Measurements from ENCODE around the gene ATP6V0A1. TPM values are rescaled to one million over a fixed set of nuclear protein-coding genes. Genes with fewer than 3 reads are reported as not detected.
A peak's percentile ranks its signal among the peaks of the same experiment; 100 is the strongest.

Gene ATP6V0A1
- polyA plus RNA-seq, 1 donor from 2014 or later: 92.1 TPM

DNA sequence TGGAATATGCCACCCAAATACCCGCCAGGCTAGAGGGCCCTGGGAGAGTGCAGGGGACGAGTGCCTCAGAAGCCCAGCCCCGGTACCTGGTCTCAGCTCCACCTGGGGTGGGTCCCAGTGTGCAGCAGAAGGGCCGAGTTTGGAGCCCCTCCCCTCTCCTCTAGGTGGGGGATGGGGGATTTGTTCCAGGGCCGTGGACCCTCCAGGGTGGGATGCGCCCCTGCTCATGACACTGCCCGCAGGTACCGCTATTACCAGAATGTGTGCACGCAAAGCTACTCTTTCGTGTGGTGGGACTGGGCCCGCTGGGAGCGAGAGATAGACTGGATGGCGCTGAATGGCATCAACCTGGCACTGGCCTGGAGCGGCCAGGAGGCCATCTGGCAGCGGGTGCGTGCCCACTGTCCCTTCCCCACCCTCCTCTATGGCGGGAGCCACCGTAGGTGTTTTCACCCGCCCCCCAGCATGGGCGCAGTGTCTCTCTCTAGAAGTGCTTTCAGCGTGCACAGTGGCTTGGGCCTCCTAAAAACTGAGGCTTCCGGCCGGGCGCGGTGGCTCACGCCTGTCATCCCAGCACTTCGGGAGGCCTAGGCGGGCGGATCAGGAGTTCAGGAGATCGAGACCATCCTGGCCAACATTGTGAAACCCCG, 78.6 kb downstream of the ATP6V0A1 start:
- Histone ChIP-seq H3K36me3 (ENCODE audit: insufficient read depth, low read length) (no peaks in the 10 kb centered on the region), H3K27me3 (ENCODE audit: insufficient read depth, low read depth, low read length) (no peaks in the 10 kb centered on the region), H3K9me2 (ENCODE audit: insufficient read depth, low read length) (no peaks in the 10 kb centered on the region), H4K20me1 (ENCODE audit: insufficient read depth) (no peaks in the 10 kb centered on the region), H3K27ac (ENCODE audit: low read length) (no peak overlapping the region), H3K4me2 (ENCODE audit: low read length) (peak overlapping the region; percentile 59), H3K9me3 (ENCODE audit: low read length) (no peaks in the 10 kb centered on the region), H2AFZ (ENCODE audit: low read depth, low read length) (peak overlapping the region; percentile 40), H3K9ac (ENCODE audit: low read length) (peak overlapping the region; percentile 68), H3F3A (ENCODE audit: insufficient read depth, low read length, poor library complexity, severe bottlenecking) (no peaks in the 10 kb centered on the region), H3K4me3 (ENCODE audit: low read length) (peak overlapping the region; percentile 81), H3K79me2 (replicated peaks; ENCODE audit: insufficient read depth, low read length) (no peaks in the 10 kb centered on the region)
- TF ChIP-seq POLR2AphosphoS5 (IDR thresholded peaks at IDR 0.05) (no peak), TAF1 (IDR thresholded peaks at IDR 0.05; ENCODE audit: low read depth) (no peak), SMC3 (conservative IDR thresholded peaks at IDR 0.05; ENCODE audit: poor library complexity) (no peak), REST (IDR thresholded peaks at IDR 0.05; ENCODE audit: borderline replicate concordance) (no peak), EZH2 (IDR thresholded peaks at IDR 0.05; ENCODE audit: borderline replicate concordance, insufficient read depth, low read length, poor library complexity, severe bottlenecking) (no peak), MXI1 (conservative IDR thresholded peaks at IDR 0.05; ENCODE audit: poor library complexity, severe bottlenecking) (no peak), EP300 (conservative IDR thresholded peaks at IDR 0.05; ENCODE audit: poor library complexity, severe bottlenecking) (no peak), RAD21 (conservative IDR thresholded peaks at IDR 0.05) (no peak)
- TF ChIP-seq, protein P1, sequence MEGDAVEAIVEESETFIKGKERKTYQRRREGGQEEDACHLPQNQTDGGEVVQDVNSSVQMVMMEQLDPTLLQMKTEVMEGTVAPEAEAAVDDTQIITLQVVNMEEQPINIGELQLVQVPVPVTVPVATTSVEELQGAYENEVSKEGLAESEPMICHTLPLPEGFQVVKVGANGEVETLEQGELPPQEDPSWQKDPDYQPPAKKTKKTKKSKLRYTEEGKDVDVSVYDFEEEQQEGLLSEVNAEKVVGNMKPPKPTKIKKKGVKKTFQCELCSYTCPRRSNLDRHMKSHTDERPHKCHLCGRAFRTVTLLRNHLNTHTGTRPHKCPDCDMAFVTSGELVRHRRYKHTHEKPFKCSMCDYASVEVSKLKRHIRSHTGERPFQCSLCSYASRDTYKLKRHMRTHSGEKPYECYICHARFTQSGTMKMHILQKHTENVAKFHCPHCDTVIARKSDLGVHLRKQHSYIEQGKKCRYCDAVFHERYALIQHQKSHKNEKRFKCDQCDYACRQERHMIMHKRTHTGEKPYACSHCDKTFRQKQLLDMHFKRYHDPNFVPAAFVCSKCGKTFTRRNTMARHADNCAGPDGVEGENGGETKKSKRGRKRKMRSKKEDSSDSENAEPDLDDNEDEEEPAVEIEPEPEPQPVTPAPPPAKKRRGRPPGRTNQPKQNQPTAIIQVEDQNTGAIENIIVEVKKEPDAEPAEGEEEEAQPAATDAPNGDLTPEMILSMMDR (IDR thresholded peaks at IDR 0.05; ENCODE audit: poor library complexity, severe bottlenecking): no peak

- Histone ChIP-seq H3K9ac (ENCODE audit: low read length) (no peak overlapping the region), H3K9me2 (ENCODE audit: insufficient read depth, low read length) (no peaks in the 10 kb centered on the region), H3K36me3 (ENCODE audit: insufficient read depth, low read length) (no peaks in the 10 kb centered on the region), H3K27me3 (ENCODE audit: insufficient read depth, low read depth, low read length) (no peaks in the 10 kb centered on the region), H3K9me3 (ENCODE audit: low read length) (no peaks in the 10 kb centered on the region), H3K4me2 (ENCODE audit: low read length) (no peak overlapping the region), H3K4me3 (ENCODE audit: low read length) (no peak overlapping the region), H3F3A (ENCODE audit: insufficient read depth, low read length, poor library complexity, severe bottlenecking) (no peaks in the 10 kb centered on the region), H4K20me1 (ENCODE audit: insufficient read depth) (no peaks in the 10 kb centered on the region), H2AFZ (ENCODE audit: low read depth, low read length) (no peak overlapping the region), H3K27ac (ENCODE audit: low read length) (no peak overlapping the region), H3K79me2 (replicated peaks; ENCODE audit: insufficient read depth, low read length) (no peaks in the 10 kb centered on the region)
- TF ChIP-seq SMC3 (conservative IDR thresholded peaks at IDR 0.05; ENCODE audit: poor library complexity) (no peak), MXI1 (conservative IDR thresholded peaks at IDR 0.05; ENCODE audit: poor library complexity, severe bottlenecking) (no peak), EZH2 (IDR thresholded peaks at IDR 0.05; ENCODE audit: borderline replicate concordance, insufficient read depth, low read length, poor library complexity, severe bottlenecking) (no peak), TAF1 (IDR thresholded peaks at IDR 0.05; ENCODE audit: low read depth) (no peak), POLR2AphosphoS5 (IDR thresholded peaks at IDR 0.05) (no peak), REST (IDR thresholded peaks at IDR 0.05; ENCODE audit: borderline replicate concordance) (no peak), RAD21 (conservative IDR thresholded peaks at IDR 0.05) (no peak), EP300 (conservative IDR thresholded peaks at IDR 0.05; ENCODE audit: poor library complexity, severe bottlenecking) (no peak)
- TF ChIP-seq, protein P1 (IDR thresholded peaks at IDR 0.05; ENCODE audit: poor library complexity, severe bottlenecking): no peak
Observed at GRCh38 chr17:42537826-42538451, 79.3 kb downstream of the ATP6V0A1 start.

All from neural cell (in vitro differentiated cells).